ENCODE results near the gene CFAP161.

The CFAP161 gene

GRCh38 chr15:81133782-81134461, at the start of gene CFAP161:
Gene CFAP161 (plus strand): TSS chr15:81134270. CDS start chr15:81134330, 60 bp downstream.
- no peak for DNase-seq (ENCODE audit: low read depth)

- DNase-seq (ENCODE audit: low read depth): no peak
Observed at GRCh38 chr15:81084716-81085115, 49.4 kb upstream of the CFAP161 start.

- no peak for DNase-seq (ENCODE audit: low read depth)
Observed at GRCh38 chr15:81085213-81085612, 48.9 kb upstream of the CFAP161 start.

- DNase-seq (ENCODE audit: low read depth): no peak
Observed at GRCh38 chr15:81085898-81086297, 48.2 kb upstream of the CFAP161 start.

GRCh38 chr15:81087066-81087465, 47.0 kb upstream of the CFAP161 start:
- no peak for DNase-seq (ENCODE audit: low read depth)

- DNase-seq (ENCODE audit: low read depth): no peak
Observed at GRCh38 chr15:81087694-81088093, 46.4 kb upstream of the CFAP161 start.

- no peak for DNase-seq (ENCODE audit: low read depth)
Observed at GRCh38 chr15:81088470-81089013, 45.5 kb upstream of the CFAP161 start.

GRCh38 chr15:81091889-81092558, 42.0 kb upstream of the CFAP161 start:
- no peak for DNase-seq (ENCODE audit: low read depth)

- DNase-seq (ENCODE audit: low read depth): no peak
Observed at GRCh38 chr15:81092559-81092902, 41.5 kb upstream of the CFAP161 start.

- no peak for DNase-seq (ENCODE audit: low read depth)
Observed at GRCh38 chr15:81093961-81094360, 40.1 kb upstream of the CFAP161 start.

GRCh38 chr15:81095690-81096365, 38.2 kb upstream of the CFAP161 start:
- no peak for DNase-seq (ENCODE audit: low read depth)

- no peak for DNase-seq (ENCODE audit: low read depth)
Observed at GRCh38 chr15:81096398-81096797, 37.7 kb upstream of the CFAP161 start.

GRCh38 chr15:81097116-81097889, 36.8 kb upstream of the CFAP161 start:
- DNase-seq (ENCODE audit: low read depth): no peak

- DNase-seq (ENCODE audit: low read depth): no peak
Observed at GRCh38 chr15:81097890-81098280, 36.2 kb upstream of the CFAP161 start.

- no peak for DNase-seq (ENCODE audit: low read depth)
Observed at GRCh38 chr15:81098349-81098748, 35.7 kb upstream of the CFAP161 start.

- DNase-seq (ENCODE audit: low read depth): no peak
Observed at GRCh38 chr15:81098861-81099651, 35.0 kb upstream of the CFAP161 start.

GRCh38 chr15:81101894-81102815, 31.9 kb upstream of the CFAP161 start:
- DNase-seq (ENCODE audit: low read depth): no peak

GRCh38 chr15:81103857-81104256, 30.2 kb upstream of the CFAP161 start:
- no peak for DNase-seq (ENCODE audit: low read depth)

GRCh38 chr15:81105545-81105944, 28.5 kb upstream of the CFAP161 start:
- DNase-seq (ENCODE audit: low read depth): no peak

GRCh38 chr15:81106560-81106959, 27.5 kb upstream of the CFAP161 start:
- no peak for DNase-seq (ENCODE audit: low read depth)

All from T-helper 22 cell (primary cell).